HG03280 (cell line): ENCODE measurements around the gene MEGF6.

Experiments
- ATAC-seq: cut with Tn5 transposase; IDR thresholded peaks from one replicate; pipeline ENCODE4 v1.9.1; 2021; ENCODE audit warnings: mild to moderate bottlenecking, moderate library complexity; ENCODE audit not compliant: unreplicated experiment

Gene MEGF6

GRCh38 chr1:3523980-3524379 is 87.3 kb downstream of the MEGF6 start:
- no peak for ATAC-seq

- no peak for ATAC-seq
Measured at GRCh38 chr1:3522564-3523265, 88.6 kb downstream of the MEGF6 start.

GRCh38 chr1:3522112-3522511 is 89.2 kb downstream of the MEGF6 start:
- no peak for ATAC-seq

- no peak for ATAC-seq
Measured at GRCh38 chr1:3521426-3521825, 89.9 kb downstream of the MEGF6 start.

GRCh38 chr1:3520419-3521378 is 90.6 kb downstream of the MEGF6 start:
- no peak for ATAC-seq

GRCh38 chr1:3519301-3519885 is 91.9 kb downstream of the MEGF6 start:
- ATAC-seq: no peak

- ATAC-seq: no peak
Measured at GRCh38 chr1:3518756-3519155, 92.6 kb downstream of the MEGF6 start.

- ATAC-seq: no peak
Measured at GRCh38 chr1:3518256-3518655, 93.1 kb downstream of the MEGF6 start.

GRCh38 chr1:3516911-3517675 is 94.2 kb downstream of the MEGF6 start:
- no peak for ATAC-seq

- no peak for ATAC-seq
Measured at GRCh38 chr1:3516481-3516869, 94.8 kb downstream of the MEGF6 start.

- ATAC-seq: no peak
Measured at GRCh38 chr1:3515774-3516480, 95.4 kb downstream of the MEGF6 start.

GRCh38 chr1:3515272-3515671 is 96.0 kb downstream of the MEGF6 start:
- ATAC-seq: no peak

- no peak for ATAC-seq
Measured at GRCh38 chr1:3514404-3514803, 96.9 kb downstream of the MEGF6 start.

- no peak for ATAC-seq
Measured at GRCh38 chr1:3511856-3512255, 99.5 kb downstream of the MEGF6 start.

GRCh38 chr1:3511306-3511705 is 100.0 kb downstream of the MEGF6 start:
- ATAC-seq: no peak

GRCh38 chr1:3510956-3511250 is 100.4 kb downstream of the MEGF6 start:
- no peak for ATAC-seq

- no peak for ATAC-seq
Measured at GRCh38 chr1:3510136-3510955, 101.0 kb downstream of the MEGF6 start.

GRCh38 chr1:3509721-3510120 is 101.6 kb downstream of the MEGF6 start:
- ATAC-seq: no peak

- ATAC-seq: no peak
Measured at GRCh38 chr1:3508757-3509415, 102.4 kb downstream of the MEGF6 start.
